T follicular helper cell (primary cell): ENCODE data around the gene UNC5C.

ENCODE experiments used
- DNase-seq: peaks from one replicate; pipeline ENCODE4 v3.0.0-alpha.2; 2020; ENCODE audit warnings: low read depth

Gene UNC5C

DNA sequence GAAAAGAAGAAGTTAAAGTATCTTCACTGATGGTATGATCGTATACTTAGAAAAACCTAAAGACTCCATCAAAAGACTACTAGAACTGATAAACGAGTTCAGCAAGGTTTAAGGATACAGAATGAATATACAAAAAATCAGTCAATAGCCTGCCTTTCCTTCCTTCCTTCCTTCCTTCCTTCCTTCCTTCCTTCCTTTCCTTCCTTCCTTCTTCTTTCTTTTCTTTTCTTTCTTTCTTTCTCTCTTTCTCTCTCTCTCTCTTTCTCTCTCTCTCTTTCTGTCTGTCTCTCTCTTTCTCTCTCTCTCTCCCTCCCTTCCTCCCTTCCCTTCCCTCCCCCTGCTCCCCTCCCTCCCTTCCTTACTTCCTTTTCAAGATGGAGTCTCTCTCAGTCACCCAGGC, 428.3 kb downstream of the UNC5C start:
- no peak for DNase-seq

DNA sequence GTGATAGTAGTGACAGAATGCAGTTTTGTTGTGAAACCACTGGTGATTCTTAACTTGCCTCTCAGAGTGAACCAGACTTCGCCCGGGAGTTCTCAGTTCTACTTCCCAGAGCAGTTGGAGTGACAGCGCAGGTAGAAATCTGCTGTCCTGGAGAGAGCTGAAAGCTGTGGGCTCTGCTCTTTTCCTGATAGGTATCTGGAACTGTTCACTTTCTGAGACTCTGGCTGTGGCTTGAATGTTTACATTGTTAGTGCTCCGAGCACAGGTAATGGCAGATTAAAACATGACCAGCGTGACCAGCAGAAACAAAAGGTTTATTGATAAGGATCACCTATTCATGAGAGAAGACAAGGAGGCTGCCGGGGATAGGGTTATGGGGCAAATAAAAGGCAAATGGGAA, 430.3 kb downstream of the UNC5C start:
- no peak for DNase-seq

DNA sequence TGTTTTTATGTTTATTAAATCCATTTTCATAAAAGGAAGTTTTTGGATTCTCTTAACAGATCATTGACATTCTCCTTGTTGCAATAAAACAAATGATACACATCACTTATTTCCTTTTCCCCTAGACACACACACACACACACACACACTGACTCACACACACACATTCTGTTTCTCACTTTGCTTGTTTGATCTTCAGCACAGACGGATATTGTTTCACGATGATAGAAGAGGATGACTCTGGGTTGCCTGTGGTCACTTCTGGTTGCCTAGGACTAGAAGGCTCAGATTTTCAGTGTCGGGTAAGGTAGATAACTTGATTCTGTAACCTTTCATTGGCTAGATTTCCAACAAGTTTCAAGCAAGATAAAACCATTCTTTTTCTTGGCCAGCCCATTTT, 434.3 kb downstream of the UNC5C start:
- DNase-seq: no peak
